Kidney (tissue), 14 donors: Measurements from ENCODE around the gene BAK1. TPM values are rescaled to one million over a fixed set of nuclear protein-coding genes. Genes with fewer than 3 reads are reported as not detected.
"Not testable (repeated sequence)": the region's sequence is repeated elsewhere in the genome, so short reads cannot be mapped to it uniquely, and the experiment has no call there.

Source experiments
- DNase-seq, 5 donors: peaks; one replicate each; pipeline ENCODE4 v3.0.0-alpha.2; 2013 to 2020
- FAIRE-seq: peaks from 2 replicates; lab custom pipeline; 2012; peaks lifted over from hg19 to GRCh38; lab: Jason Lieb, UNC
- H3K27ac ChIP-seq, 2 donors: one replicate each; pipeline ENCODE4 v1.7.0; 2013; ENCODE audit warnings: low read depth in 2 of 2, low read length in 2 of 2, inconsistent platforms in 1 of 2
- H3K27me3 ChIP-seq: one replicate; pipeline ENCODE4 v1.7.1; 2013; ENCODE audit warnings: low read length, inconsistent platforms; ENCODE audit not compliant: control insufficient read depth, insufficient read depth
- H3K36me3 ChIP-seq, 3 donors: one replicate each; pipeline versions ENCODE4 v1.7.0 to v1.7.1; 2013; ENCODE audit warnings: low read length in 3 of 3, control low read depth in 1 of 3, inconsistent platforms in 1 of 3; ENCODE audit not compliant: insufficient read depth in 3 of 3, control insufficient read depth in 2 of 3
- H3K4me1 ChIP-seq, 3 donors: one replicate each; pipeline versions ENCODE4 v1.7.0 to v1.7.1; 2013; ENCODE audit warnings: low read length in 3 of 3, inconsistent platforms in 1 of 3, low read depth in 1 of 3; ENCODE audit not compliant: control insufficient read depth in 2 of 3, insufficient read depth in 2 of 3
- H3K4me3 ChIP-seq, 3 donors: one replicate each; pipeline versions ENCODE4 v1.7.0 to v1.8.1; 2013; ENCODE audit warnings: low read length in 3 of 3, control low read depth in 1 of 3, inconsistent platforms in 1 of 3
- H3K9ac ChIP-seq, 3 donors: one replicate each; pipeline versions ENCODE4 v1.7.0 to v1.7.1; 2013; ENCODE audit warnings: low read length in 3 of 3, control low read depth in 1 of 3, inconsistent platforms in 1 of 3
- H3K9me3 ChIP-seq, 3 donors: one replicate each; pipeline versions ENCODE4 v1.7.0 to v1.7.1; 2013; ENCODE audit warnings: low read length in 3 of 3, control low read depth in 1 of 3, inconsistent platforms in 1 of 3; ENCODE audit not compliant: control insufficient read depth in 2 of 3, insufficient read depth in 1 of 3
- intact Hi-C: fragments of 100-400 bp; cut with DNase I; formaldehyde crosslinking; loops from one replicate; pipeline ENCODE4 v1.11.1; 2022
- polyA plus RNA-seq: library from polyadenylated mRNA; stranded (reverse); fragments of 350-450 nt; fragmentation: Illumina TruSeq; extraction: RNeasy Lipid Tissue Mini Kit (QIAGEN cat#74804); gene quantifications from one replicate; pipeline ENCODE4 v1.2.3, GENCODE V29; 2014; ENCODE audit warnings: low read depth, low replicate concordance; ENCODE audit not compliant: insufficient read depth
- total RNA-seq: library from RNA; stranded (reverse); fragmentation: NEBNext Ultra II Directional; extraction: Animal tissue kit (Norgen Biotek cat#: 25700); gene quantifications from one replicate; pipeline ENCODE4 v1.2.1, GENCODE V29; 2021
- TF ChIP-seq, protein P1 (sequence below): IDR thresholded peaks from 3 replicates; pipeline ENCODE4 v1.5.1; 2012; ENCODE audit warnings: mild to moderate bottlenecking, moderate library complexity, borderline replicate concordance; ENCODE audit not compliant: insufficient read depth; ENCODE audit errors: extremely low read depth
- donor health status: control.
- donor health status: control.
- donor health status: control.
- donor health status: control.
- donor health status: control.
- donor health status: DM: yes; HTN: yes; CAD: no.
- donor health status: Normal renal cell carcinoma (clear cell type).

BAK1 gene
- total and polyA plus RNA-seq, 2 donors from 2014 or later: 22.3 to 26.7 TPM

GRCh38 chr6:33557376-33557775 is 22.7 kb downstream of the BAK1 start:
- no peak overlapping the region for H3K4me3 ChIP-seq
- no peak for DNase-seq
- no peak for FAIRE-seq
- no peak overlapping the region for H3K27ac ChIP-seq
- intact Hi-C loops: no loop called here
- no peaks in the 10 kb centered on the region for H3K36me3 ChIP-seq
- peaks cover 0 to 2% (median 0%) of the 10 kb centered on the region in 3 donors for H3K9me3 ChIP-seq
- TF ChIP-seq, protein P1, sequence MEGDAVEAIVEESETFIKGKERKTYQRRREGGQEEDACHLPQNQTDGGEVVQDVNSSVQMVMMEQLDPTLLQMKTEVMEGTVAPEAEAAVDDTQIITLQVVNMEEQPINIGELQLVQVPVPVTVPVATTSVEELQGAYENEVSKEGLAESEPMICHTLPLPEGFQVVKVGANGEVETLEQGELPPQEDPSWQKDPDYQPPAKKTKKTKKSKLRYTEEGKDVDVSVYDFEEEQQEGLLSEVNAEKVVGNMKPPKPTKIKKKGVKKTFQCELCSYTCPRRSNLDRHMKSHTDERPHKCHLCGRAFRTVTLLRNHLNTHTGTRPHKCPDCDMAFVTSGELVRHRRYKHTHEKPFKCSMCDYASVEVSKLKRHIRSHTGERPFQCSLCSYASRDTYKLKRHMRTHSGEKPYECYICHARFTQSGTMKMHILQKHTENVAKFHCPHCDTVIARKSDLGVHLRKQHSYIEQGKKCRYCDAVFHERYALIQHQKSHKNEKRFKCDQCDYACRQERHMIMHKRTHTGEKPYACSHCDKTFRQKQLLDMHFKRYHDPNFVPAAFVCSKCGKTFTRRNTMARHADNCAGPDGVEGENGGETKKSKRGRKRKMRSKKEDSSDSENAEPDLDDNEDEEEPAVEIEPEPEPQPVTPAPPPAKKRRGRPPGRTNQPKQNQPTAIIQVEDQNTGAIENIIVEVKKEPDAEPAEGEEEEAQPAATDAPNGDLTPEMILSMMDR: no peak
- no peak overlapping the region for H3K9ac ChIP-seq
- H3K4me1 ChIP-seq: no peaks in the 10 kb centered on the region
- H3K27me3 ChIP-seq: no peaks in the 10 kb centered on the region

DNA sequence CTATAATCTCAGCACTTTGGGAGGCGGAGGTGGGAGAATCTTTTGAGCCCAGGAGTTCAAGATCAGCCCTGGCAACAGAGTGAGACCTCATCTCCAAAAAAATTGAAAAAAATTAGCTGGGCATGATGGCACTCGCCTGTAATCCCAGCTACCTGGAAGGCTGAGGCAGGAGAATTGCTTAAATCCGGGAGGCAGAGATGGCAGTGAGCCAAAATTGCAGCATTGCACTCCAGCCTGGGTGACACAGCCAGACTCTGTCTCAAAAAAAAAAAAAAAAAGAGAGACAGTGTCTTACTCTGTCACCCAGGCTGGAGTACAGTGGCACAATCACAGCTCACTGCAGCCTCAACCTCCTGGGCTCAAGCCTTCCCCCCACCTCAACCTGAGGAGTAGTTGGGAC is 27.2 kb downstream of the BAK1 start:
- H3K27ac ChIP-seq, H3K9ac ChIP-seq, H3K4me1 ChIP-seq, intact Hi-C loops, H3K9me3 ChIP-seq, H3K4me3 ChIP-seq, H3K36me3 ChIP-seq, DNase-seq, H3K27me3 ChIP-seq, FAIRE-seq: not testable (repeated sequence)

- Histone ChIP-seq H3K9ac (no peak overlapping the region), H3K36me3 (no peaks in the 10 kb centered on the region), H3K27ac (no peak overlapping the region), H3K4me3 (no peak overlapping the region), H3K9me3 (no peaks in the 10 kb centered on the region), H3K27me3 (no peaks in the 10 kb centered on the region), H3K4me1 (no peaks in the 10 kb centered on the region)
- FAIRE-seq (no peak), DNase-seq (no peak)
- TF ChIP-seq, protein P1: no peak
- intact Hi-C loops: no loop called here
Measured at GRCh38 chr6:33552252-33552651, 27.8 kb downstream of the BAK1 start.

DNA sequence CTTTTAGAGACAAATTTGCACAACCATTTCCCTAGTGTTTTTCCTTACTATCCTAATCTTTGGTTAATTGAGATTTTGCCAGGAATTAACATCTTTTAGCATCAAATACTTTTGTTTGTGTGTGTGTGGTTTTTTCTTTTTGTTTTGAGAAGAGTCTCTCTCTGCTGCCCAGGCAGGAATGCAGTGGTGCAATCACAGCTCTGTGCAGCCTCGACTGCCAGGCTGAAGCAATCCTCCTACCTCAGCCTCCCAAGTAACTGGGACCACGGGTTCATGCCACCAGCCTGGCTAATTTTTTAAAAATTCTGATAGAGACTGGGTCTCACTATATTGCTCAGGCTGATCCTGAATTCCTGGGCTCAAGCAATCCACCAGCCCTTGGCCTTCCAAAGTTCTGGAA is 28.5 kb downstream of the BAK1 start:
- H3K36me3 ChIP-seq: no peaks in the 10 kb centered on the region
- TF ChIP-seq, protein P1: no peak
- no peaks in the 10 kb centered on the region for H3K4me1 ChIP-seq
- H3K4me3 ChIP-seq: no peak overlapping the region
- H3K27me3 ChIP-seq: no peaks in the 10 kb centered on the region
- DNase-seq (no peak), FAIRE-seq (no peak)
- H3K9ac ChIP-seq: no peak overlapping the region
- H3K27ac ChIP-seq: no peak overlapping the region
- intact Hi-C loops: no loop called here
- no peaks in the 10 kb centered on the region for H3K9me3 ChIP-seq
